Inflammatory macrophage (primary cell): ENCODE data around the gene MAST4.

Experiments used
- DNase-seq, 2 donors: peaks; one replicate each; pipeline ENCODE4 v3.0.0-alpha.2; 2020 to 2022

Gene MAST4

DNA sequence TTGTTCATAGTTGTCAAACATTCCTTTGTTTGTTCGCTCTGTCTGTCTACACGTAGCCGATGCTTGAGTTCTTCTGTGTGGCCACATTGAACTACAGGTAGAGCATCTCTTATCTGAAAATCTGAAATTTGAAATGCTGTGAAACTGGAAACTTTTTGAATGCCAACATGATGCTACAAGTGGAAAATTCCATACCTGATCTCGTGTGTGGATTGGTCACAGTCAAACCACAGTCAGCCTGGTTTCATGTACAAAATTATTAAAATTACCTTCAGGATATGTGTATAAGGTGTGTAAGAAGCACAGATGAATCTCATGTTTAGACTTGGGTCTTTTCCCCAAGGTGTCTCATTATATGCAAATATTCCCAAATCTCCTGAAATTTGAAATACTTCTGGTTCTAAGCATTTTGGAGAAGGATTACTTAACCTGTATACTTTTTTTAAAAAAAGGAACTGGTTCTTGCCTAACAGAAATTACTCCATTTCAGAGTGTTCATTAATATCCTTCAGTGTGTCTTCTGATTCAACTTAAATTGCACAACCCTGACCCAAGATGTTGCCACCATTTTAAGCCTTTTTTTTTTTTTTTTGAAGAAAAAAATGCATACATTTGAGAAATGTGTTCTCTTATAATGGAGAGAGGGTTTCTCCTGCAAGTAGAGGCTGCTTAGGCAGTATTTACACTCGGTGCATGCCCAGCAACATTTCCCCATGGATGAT is 254.3 kb downstream of the MAST4 start:
- peak; percentile 78 to 95 for DNase-seq

DNA sequence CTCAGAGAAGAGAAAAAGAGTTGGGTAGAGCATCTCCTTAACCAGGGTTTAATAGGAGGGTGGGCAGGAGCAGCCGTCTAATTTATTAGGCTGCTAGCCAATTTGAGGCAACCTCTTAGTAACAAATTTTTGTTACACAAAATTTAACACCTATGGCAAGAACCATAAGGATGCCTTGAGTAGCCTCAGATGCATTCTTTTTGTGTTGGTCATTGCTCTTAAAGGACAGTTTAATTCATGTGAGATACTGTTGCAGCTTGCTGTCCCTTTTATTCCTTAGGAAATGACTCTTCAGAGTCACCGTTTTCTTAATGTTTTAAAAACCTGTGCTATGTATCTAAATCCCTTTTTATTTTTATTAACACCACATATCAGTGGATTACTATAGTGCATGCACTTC is 255.1 kb downstream of the MAST4 start:
- DNase-seq = peak in 1 of 2 donors; percentile 5

DNA sequence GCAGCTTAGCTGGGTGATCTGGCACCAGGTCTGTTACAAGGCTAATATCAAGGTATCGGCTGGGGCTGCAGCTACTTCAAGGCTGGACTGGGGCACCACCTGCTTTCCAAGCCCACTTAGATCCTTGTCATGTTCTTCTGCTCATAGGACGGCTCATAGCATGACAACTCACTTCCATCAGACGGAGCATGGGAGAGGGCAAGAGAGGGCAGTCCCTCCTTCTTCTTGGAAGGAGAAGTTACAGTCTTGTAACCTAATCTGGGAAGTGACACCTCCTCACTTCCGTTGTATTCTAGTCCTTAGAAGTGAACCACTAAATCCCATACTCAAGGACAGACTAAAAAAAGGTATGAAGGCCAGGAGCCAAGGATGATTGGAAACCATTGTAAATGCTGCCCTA is 258.2 kb downstream of the MAST4 start:
- peak; percentile 65 to 71 for DNase-seq

DNA sequence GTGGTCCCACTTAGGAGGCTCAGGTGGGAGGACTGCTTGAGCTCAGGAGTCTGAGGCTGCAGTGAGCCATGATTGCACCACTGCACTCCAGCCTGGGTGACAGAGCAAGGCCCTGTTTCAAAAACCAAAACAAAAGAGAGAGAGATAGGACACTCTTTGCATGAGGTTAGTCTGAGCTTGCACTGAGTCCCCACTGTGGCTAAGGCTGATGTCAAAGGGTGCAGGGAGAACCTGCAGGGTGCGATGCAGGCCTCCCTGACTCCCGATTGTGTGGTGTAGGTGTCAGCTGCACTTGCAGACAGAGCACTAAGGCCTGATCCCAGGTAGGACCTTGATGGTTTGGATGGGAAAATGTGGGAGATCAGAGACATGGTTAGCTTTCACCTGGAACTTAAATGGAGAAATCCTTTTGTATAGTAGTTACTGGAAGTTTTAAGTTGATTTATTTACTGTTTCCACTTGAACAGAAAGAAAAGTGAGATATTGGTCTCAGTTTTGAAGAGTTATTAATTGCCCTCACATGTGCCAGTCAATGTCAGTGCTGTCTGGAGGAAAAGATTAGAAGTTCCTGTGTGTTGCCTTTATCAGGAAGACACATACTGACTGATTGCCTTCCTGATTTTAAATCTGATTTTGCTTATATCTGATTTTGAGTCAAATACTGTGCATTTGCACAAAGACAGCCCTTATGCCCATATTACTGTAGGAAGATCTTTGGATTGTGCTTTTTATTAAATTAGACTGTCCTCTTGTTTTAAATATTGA is 260.0 kb downstream of the MAST4 start:
- DNase-seq = no peak

DNA sequence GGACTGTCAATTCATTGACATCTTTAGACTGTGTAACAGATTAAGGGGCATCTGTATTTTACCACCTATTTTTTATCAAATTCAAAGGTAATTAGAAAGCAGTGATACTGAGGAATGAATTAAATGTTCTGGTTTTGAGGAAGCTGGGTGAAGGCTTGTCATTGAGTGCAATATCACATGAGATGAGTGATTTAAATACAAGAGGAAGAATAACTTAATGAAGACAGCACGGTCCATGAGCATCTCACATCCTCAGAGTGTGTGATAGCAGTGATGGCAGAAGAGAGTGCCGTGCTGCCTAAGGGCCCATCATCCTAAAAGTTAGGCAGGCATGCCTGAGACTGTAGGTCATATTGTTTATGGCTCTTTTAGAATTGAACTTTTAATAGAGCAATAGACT is 263.3 kb downstream of the MAST4 start:
- DNase-seq = peak; percentile 13 to 50

DNA sequence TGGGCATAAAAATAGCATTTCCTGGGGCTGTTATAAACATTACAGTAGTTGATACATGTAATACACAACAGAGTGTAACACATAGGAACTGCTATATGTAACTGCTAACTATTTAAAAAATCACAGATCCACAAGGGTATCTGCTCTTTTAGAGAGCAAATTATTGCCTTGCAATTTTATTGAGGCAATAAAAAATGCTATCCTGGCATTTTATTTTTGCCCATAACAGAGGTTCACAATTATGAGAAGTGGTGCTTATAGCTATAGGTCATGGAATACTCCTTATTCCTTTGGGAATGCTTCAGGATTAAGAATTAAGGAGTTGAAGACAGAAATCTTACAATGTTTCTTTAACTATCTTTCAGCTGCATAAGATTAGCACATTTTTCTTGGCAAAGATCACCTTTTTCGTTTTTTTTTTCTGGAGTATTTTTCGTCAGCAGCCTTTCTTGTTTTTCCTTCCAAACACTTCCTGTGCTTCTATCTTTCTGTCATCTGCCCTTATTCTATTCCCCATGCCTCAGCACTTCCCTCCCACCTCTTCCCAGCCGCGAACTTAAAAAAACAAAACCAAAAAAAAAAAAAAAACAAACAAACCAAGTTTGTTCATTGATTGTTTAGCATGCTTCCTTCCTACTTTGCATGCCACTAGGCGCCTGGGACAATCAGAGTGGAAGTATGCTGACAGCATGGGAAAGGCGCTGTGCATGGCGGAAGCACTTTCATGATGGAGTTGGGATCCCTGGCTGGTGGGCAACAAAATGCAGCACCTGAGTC is 264.2 kb downstream of the MAST4 start:
- DNase-seq = no peak

DNA sequence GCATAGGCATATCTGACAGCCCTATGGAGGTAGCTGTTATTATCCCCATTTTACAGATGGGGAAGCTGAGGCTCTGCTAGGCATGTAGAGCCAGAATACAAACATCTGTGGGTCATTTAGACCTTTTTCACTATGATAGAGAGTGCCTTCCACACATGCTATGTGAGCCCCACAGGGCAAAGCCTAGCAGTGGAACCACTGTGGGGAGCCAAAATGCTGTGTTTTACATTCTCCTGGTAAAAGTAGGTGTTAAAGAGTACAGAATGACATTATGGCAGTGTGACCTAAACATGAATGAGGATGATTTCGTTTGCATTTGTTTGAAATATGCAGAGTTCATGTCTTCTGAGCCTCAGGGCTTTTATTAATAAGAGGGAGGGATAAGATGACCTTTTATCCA is 265.2 kb downstream of the MAST4 start:
- no peak for DNase-seq

DNA sequence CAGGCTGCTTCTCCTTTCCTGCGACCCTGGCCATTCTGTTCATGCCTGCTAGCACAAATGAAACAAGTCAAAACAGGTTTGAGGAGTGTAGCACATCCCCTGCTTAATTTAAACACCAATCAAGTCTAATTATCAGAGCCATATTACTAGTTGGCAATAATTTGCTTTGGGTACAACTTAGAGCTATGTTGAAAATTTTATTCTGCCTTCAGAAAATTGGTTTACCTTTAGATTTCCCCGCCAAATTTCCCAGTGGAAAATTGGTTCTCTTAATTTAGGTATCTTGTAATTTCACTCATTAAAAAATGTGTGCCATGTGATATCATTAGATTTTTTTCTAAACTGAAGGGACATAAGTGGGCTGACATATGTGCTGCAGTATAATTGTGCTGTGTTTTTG is 265.8 kb downstream of the MAST4 start:
- DNase-seq = no peak

DNA sequence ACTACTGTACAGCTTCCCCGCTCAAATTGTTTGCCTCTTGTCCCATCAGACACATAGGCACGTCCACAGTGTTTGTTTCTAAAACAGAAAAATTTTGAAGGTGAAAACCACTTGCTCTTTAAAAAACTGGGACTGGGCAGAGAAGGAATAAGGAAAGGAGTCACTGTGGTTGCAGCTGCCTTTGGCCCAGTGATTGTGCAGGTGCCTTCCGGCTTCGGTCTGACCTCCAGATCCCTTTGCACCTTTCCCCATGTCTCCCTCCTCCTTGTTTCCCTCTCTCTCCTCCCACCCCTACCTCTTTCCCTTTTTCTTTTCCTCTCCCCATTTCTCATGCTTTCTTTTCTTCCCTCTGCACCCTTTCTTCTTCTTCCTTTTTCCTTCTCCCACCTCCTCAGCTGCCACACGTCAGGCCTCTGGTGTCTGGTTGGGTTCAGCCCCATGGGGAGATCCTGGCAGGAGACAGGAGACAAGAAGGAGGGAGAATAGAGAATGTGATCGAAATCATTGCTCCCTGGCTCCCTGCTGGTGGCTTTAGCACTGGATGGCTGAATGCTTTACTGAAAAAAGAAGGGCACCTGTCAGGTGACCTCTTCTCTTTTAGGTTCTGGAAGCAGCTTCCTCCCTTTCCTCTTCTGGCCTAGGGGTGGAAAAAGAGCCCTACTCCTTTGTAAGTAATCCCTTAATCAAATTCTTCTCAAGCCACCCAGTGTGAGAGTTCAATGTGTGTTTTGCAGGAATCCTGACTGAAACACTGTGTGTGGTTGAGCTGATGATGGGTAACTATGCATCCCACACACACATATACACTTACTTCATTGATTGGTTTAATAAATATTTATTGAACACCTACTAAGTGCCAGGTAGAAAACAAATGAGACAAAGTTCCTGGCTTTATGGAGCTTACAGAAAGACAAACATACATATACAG is 267.3 kb downstream of the MAST4 start:
- no peak for DNase-seq

DNA sequence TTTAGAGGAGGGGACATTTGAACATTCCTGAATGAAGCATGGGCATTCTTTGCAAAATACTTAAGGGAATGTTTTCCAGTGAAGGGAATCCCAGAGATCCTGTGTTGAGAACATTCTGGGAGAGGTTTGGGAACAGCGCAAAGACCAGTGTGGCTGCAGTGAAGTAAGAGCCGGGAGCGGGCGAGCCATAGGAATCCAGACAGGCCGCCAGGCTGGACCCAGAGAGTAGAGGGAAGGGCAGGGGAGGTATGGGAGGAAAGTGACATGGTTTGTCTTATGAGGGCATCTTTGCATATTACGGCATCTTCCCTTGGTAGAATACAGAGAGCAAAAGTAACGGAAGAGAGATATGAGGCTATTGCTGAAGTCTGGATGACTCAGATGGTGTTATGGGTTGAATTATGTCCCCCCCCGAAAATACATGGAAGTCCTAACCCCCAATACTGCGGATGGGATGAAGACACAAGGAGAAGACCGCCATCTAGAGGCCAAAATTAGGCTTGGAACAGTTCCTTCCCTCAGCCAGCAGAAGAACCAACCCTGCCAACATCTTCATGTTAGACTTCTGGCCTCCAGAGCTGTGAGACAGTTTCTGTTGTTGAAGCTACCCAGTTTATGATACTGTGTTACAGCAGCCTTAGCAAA is 268.2 kb downstream of the MAST4 start:
- peak; percentile 55 to 56 for DNase-seq

DNA sequence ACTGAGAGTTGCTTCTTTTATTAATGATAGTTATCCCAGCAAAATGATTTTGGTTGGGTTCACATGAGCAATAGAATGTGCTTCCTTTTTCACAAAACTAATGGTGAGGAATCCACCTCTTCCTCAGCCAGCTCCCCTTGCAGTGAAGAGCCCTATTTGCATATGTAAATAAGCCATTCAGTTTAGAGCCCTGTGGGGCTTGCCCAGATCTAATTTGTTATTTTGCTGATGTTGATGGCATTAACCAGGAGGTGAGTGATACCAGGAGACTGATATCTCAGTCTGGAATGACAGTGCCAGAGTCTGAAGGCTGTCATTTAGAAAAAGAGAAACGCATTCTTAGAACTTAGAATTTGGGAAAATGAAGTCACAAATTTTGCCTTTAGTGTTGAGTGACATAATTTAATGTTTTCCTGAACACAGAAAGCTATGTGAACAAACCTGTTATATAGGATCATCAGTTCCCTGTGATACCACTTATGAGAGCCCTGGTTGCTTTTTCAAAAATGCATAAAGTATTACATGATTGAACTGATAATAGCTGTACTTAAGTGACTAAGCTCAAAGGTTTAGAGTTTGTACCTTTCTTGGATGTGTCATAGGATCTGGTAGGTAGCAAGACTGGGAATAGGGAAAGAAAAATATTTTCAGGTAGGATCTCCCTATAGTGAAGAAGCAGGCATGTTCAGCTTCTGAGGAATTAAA is 271.6 kb downstream of the MAST4 start:
- no peak for DNase-seq

DNA sequence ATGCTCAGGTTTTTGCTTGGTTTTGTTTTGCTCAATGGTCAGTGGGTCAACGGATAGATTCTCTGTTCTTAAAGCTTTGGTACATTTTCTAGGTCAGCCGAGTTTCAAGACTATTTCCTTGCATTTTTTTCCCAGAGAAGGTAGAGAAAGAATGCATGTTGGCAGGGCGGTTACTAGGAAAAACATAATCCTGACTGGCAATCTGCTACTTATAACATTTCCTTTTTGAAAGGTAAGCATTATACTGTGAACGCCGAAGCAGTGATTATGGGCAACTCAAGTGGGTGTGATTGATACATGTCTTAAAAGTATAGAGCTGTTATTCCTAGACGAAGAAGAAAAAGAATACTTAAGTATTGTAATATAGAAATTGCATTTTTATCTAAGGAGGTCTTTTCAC is 273.2 kb downstream of the MAST4 start:
- no peak for DNase-seq

DNA sequence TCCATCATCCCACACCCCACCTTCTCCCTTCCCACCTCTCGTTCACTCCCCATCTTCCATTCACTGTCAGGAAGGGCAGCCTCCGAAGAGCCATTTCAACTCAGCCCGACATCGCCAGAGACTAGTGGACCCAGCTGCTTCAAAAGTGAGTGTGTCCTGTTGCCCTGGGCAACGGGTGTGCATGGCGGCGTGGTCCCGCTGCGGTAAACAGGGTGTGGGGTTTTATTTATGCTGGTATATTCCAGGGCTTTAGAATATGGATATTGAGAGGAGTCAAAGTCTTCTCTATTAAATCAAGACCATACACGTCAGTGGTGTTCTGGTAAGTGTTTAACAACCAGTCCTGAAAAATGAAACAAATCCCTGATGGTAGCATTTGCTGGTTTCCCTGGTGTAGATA is 274.5 kb downstream of the MAST4 start:
- no peak for DNase-seq

DNA sequence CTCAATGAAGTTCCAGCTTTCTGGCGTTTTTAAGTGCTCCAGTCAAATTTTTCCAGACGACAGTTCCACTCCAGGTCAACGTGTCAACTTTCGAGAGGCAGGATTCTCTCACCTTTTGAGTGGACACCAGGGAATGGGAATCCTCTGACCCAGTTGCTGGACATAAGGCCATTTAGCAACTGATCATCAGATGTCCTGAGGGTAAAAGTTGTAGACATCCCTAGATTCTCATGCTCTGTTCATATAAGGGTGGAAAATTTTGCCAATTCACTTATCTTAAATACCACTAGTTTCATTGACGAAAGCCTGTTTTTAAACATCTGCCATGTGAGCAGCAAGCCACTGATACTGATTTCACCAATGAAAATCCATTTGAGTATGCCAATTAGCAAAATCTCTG is 275.5 kb downstream of the MAST4 start:
- DNase-seq = no peak

DNA sequence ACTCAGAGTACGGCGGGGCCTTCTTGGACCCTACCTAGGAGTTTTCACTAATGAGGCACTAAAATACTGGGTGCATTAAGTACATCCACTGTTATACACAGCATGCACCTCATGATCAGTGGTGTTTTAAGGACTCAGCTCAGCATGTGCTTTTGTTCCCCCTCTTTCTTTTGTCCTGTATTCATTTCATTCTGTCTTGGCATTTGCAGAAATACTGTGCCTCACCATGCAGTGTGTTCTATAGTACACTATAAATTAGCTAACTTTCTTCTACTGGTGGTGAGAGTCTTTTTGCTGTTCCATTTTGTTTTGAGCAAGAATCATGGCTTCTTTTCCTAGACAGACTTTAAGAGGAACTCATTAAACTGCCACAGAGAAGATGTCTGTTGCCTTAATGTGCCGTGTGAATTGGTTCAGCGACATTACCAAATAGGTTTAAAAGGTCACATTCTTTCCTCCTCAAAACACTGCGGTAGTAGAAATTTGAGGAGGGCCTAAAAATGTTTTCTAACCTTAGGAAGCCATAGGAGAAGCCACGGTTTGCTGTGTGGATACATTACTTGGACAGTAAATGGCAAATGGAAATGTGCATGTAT is 276.6 kb downstream of the MAST4 start:
- no peak for DNase-seq

DNA sequence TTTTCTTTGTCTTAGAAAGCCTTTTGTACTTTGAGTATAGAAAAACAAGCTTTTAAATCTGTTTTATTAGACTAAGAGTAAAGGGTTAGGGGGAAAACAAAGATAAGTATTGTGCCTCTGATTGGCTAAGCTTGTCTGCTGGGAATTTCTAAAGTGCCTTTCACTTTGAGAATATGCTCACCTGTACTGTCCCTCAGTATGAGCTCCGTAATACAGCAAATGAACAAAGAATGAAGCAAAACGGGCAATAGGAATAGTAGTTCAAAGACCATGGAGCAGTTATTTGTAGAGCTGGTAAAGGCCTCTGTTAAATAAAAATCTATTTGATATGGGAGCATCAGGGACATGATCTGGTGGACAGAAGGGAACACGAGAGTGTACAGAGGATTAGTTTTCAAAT is 277.8 kb downstream of the MAST4 start:
- DNase-seq = no peak

DNA sequence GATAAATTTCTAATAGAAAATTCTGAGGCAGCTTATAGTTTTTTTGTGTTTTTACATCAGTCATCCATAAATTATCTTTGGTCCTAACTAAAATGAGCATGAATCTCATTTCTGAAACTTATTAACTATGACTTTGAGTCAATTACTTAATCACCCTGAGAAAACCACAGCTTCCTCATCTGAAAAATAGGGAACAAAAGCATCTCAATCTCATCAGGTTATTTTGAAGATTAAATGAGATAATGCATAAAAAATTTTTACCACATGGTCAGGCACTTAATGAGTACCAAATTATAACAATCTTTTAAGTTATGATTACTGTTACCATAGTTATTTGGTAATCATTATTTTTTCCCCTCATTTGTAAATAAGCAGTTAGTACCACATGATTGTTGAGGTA is 279.1 kb downstream of the MAST4 start:
- DNase-seq = peak; percentile 27 to 74

DNA sequence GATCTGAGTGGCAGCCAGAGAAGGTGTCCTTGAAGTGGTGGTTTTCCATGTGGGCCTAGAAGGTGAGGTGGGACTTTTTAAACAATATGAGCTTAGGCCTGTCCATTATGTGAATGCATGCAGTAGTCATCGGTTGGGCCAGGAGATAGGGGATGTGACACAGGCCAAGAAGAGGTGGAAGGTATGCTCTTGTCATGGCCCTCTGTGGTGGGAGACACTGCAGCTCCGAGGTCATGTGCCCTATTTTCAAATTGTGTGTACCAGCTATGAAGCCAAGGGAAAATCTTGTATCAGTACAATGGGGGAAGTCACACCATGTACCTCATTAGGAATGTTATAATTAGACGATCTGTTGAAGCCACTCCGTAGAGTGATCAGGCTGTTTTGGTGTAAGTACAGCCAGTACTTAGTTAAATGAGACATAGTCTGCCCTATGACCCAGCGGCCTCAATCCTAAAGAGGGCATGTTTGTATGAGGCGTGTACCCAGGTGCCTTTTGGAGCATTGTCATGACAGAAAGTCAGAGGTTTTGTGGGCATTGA is 280.1 kb downstream of the MAST4 start:
- no peak for DNase-seq

DNA sequence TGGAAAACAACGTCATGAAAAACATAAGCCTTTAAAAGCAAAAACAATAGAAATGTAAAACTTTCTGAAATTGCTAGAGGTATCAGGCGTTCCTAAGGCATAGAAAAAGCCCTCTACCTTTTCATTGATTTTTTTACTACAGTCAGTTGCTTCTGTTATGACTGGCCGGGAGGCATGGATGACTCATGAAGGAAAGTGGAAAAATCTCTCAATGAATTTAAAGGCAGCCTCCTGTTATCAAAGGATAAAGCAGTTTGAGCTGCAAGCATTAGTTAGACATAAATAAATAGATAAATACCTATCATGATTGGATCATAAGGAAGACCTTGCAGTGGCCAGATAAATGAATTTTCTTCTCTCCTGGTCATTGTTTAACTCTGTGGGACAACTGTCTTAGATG is 281.6 kb downstream of the MAST4 start:
- DNase-seq = no peak

DNA sequence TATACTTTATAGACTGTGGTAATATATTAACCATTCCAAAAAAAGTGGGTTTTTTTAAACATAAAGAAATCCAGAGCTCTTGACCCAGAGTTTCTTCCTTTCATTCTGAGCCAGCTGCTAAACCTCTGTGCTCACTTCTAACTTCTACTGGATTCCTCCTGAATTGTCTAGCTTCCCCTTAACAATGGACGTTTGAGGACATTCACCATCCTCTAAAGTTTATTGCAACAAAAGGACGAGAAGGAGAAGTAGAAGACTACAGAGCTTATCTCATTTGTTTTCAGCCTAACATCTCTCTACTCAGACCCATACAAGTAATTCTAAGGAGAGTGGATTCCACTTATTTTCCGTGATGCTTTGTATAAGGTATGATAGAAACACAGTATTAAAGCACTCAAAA is 284.2 kb downstream of the MAST4 start:
- DNase-seq = peak; percentile 26 to 66
